Fibroblast of lung (primary cell): ENCODE measurements around the gene CHST13. TPM values are rescaled to one million over a fixed set of nuclear protein-coding genes. Genes with fewer than 3 reads are reported as not detected.

Source experiments
- DNase-seq, 2 donors: peaks; one replicate each; pipeline versions ENCODE4 v3.0.0 to v3.0.0-alpha.2; 2010; ENCODE audit warnings: low read depth in 2 of 2
- H2AFZ ChIP-seq: 2 replicates; pipeline ENCODE4 v1.5.1; 2012; ENCODE audit warnings: low read length, control low read depth, inconsistent platforms
- H3K27ac ChIP-seq: 2 replicates; pipeline ENCODE4 v1.5.1; 2011; ENCODE audit warnings: low read length, control low read depth; ENCODE audit not compliant: insufficient read depth
- H3K27me3 ChIP-seq: 2 replicates; pipeline ENCODE4 v1.5.1; 2011; ENCODE audit warnings: mild to moderate bottlenecking, low read length; ENCODE audit not compliant: control insufficient read depth, insufficient read depth
- H3K36me3 ChIP-seq: 2 replicates; pipeline ENCODE4 v1.5.1; 2011; ENCODE audit warnings: low read length; ENCODE audit not compliant: control insufficient read depth, insufficient read depth
- H3K4me1 ChIP-seq: 2 replicates; pipeline ENCODE4 v1.5.1; 2011; ENCODE audit warnings: low read length; ENCODE audit not compliant: control insufficient read depth, insufficient read depth; ENCODE audit errors: extremely low read depth
- H3K4me2 ChIP-seq: 2 replicates; pipeline ENCODE4 v1.5.1; 2011; ENCODE audit warnings: low read length, control low read depth; ENCODE audit not compliant: insufficient read depth; ENCODE audit errors: extremely low read depth
- H3K4me3 ChIP-seq, 4 experiments: fragments of 200-600 bp in 1 of 4; sonication (generic) in 1 of 4; replicated peaks in 1 of 4; 2 replicates each; pipeline ENCODE4 v1.5.1; 2011 to 2016; ENCODE audit warnings: low read length in 4 of 4, low read depth in 3 of 4, mild to moderate bottlenecking in 3 of 4, control low read depth in 2 of 4, inconsistent platforms in 1 of 4, mixed read lengths in 1 of 4; ENCODE audit not compliant: insufficient read depth in 1 of 4; ENCODE audit errors: control extremely low read depth in 1 of 4
- H3K79me2 ChIP-seq: 2 replicates; pipeline ENCODE4 v1.5.1; 2012; ENCODE audit warnings: mild to moderate bottlenecking, low read length, inconsistent platforms; ENCODE audit not compliant: control insufficient read depth, insufficient read depth
- H3K9ac ChIP-seq: 2 replicates; pipeline ENCODE4 v1.5.1; 2011; ENCODE audit warnings: mild to moderate bottlenecking, low read length, control low read depth; ENCODE audit not compliant: insufficient read depth
- H3K9me3 ChIP-seq: 2 replicates; pipeline ENCODE4 v1.5.1; 2012; ENCODE audit warnings: low read depth, low read length; ENCODE audit not compliant: control insufficient read depth, insufficient read depth
- H4K20me1 ChIP-seq: 2 replicates; pipeline ENCODE4 v1.5.1; 2011; ENCODE audit warnings: low read length; ENCODE audit not compliant: control insufficient read depth, insufficient read depth; ENCODE audit errors: extremely low read depth
- EZH2 ChIP-seq: IDR thresholded peaks from 2 replicates; pipeline ENCODE4 v1.5.1; 2012; ENCODE audit warnings: low read length, control low read depth, mild to moderate bottlenecking; ENCODE audit errors: missing control alignments
- polyA plus RNA-seq, 2 donors: library from polyadenylated mRNA; depleted of rRNA in 1 of 2; stranded (reverse) in 1 of 2; unstranded in 1 of 2; fragments of >200 nt; gene quantifications; 2 replicates each; pipeline ENCODE4 v1.2.1, GENCODE V29; 2011 to 2012; ENCODE audit warnings: missing spikeins in 1 of 2
- total RNA-seq: library from RNA; depleted of rRNA; stranded (reverse); fragments of >200 nt; gene quantifications from 2 replicates; pipeline ENCODE4 v1.2.1, GENCODE V29; 2014
- TF ChIP-seq, protein P1 (sequence below), 2 donors: IDR thresholded peaks in 1 of 2; conservative IDR thresholded peaks in 1 of 2; 1 replicate in 1 of 2; 2 replicates in 1 of 2; pipeline ENCODE4 v1.5.1; 2011 to 2012; ENCODE audit warnings: low read length in 2 of 2, control low read depth in 1 of 2, inconsistent platforms in 1 of 2, low read depth in 1 of 2, mild to moderate bottlenecking in 1 of 2

CHST13 gene
- total and polyA plus RNA-seq, 2 donors (not counting 1 experiment from before 2014, with no cell fraction given): under 0.01 TPM; not detected in 1

DNA sequence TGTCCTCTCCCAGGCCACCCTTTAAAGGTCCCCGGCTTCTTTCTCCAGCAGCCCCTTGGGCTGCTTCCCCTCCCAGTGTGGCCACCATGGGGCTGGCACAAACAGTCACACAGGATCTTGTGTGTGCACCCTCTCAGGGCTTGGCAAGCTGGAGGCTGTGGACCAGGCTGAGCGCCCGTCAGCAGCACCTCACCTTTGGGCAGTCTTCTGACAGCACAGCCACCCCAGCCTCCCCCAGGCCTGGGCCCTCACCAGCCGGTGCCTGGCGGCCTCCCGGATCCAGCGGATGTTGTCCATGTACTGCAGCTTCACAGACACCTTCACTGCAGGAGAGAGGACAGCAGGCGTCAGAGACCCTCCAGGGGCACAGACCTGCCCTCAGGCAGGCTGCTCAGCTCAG, 28.2 kb upstream of the CHST13 start:
- Histone ChIP-seq H3K4me2 (no peak overlapping the region), H2AFZ (no peak overlapping the region), H3K27me3 (peaks cover 5% of the 10 kb centered on the region), H3K79me2 (no peaks in the 10 kb centered on the region), H3K4me3 (no peak overlapping the region), H3K9ac (no peak overlapping the region), H3K36me3 (no peaks in the 10 kb centered on the region), H3K27ac (no peak overlapping the region), H4K20me1 (no peaks in the 10 kb centered on the region), H3K4me1 (no peaks in the 10 kb centered on the region), H3K9me3 (no peaks in the 10 kb centered on the region)
- DNase-seq: no peak
- TF ChIP-seq EZH2: no peak
- TF ChIP-seq, protein P1, sequence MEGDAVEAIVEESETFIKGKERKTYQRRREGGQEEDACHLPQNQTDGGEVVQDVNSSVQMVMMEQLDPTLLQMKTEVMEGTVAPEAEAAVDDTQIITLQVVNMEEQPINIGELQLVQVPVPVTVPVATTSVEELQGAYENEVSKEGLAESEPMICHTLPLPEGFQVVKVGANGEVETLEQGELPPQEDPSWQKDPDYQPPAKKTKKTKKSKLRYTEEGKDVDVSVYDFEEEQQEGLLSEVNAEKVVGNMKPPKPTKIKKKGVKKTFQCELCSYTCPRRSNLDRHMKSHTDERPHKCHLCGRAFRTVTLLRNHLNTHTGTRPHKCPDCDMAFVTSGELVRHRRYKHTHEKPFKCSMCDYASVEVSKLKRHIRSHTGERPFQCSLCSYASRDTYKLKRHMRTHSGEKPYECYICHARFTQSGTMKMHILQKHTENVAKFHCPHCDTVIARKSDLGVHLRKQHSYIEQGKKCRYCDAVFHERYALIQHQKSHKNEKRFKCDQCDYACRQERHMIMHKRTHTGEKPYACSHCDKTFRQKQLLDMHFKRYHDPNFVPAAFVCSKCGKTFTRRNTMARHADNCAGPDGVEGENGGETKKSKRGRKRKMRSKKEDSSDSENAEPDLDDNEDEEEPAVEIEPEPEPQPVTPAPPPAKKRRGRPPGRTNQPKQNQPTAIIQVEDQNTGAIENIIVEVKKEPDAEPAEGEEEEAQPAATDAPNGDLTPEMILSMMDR (conservative IDR thresholded peaks at IDR 0.05 in 1 of 2, IDR thresholded peaks at IDR 0.05 in 1 of 2; ENCODE audit: low read depth in 1 of 2, low read length in 2 of 2): no peak

GRCh38 chr3:126496894-126497850, 26.8 kb upstream of the CHST13 start:
- H3K36me3 ChIP-seq: no peaks in the 10 kb centered on the region
- no peaks in the 10 kb centered on the region for H3K79me2 ChIP-seq
- H3K27me3 ChIP-seq: peaks cover 5% of the 10 kb centered on the region
- H2AFZ ChIP-seq: no peak overlapping the region
- H3K27ac ChIP-seq: no peak overlapping the region
- H3K9ac ChIP-seq: no peak overlapping the region
- DNase-seq: no peak
- H4K20me1 ChIP-seq: no peaks in the 10 kb centered on the region
- TF ChIP-seq EZH2: no peak
- TF ChIP-seq, protein P1 (conservative IDR thresholded peaks at IDR 0.05 in 1 of 2, IDR thresholded peaks at IDR 0.05 in 1 of 2; ENCODE audit: low read depth in 1 of 2, low read length in 2 of 2): no peak
- H3K4me1 ChIP-seq: no peaks in the 10 kb centered on the region
- no peak overlapping the region for H3K4me2 ChIP-seq
- H3K9me3 ChIP-seq: no peaks in the 10 kb centered on the region
- H3K4me3 ChIP-seq: no peak overlapping the region

- Histone ChIP-seq H3K9me3 (no peaks in the 10 kb centered on the region), H2AFZ (no peak overlapping the region), H3K4me2 (no peak overlapping the region), H3K4me1 (no peaks in the 10 kb centered on the region), H3K9ac (no peak overlapping the region), H4K20me1 (no peaks in the 10 kb centered on the region), H3K27me3 (peaks cover 5% of the 10 kb centered on the region), H3K27ac (no peak overlapping the region), H3K79me2 (no peaks in the 10 kb centered on the region), H3K36me3 (no peaks in the 10 kb centered on the region), H3K4me3 (no peak overlapping the region)
- DNase-seq: no peak
- TF ChIP-seq EZH2: no peak
- TF ChIP-seq, protein P1 (conservative IDR thresholded peaks at IDR 0.05 in 1 of 2, IDR thresholded peaks at IDR 0.05 in 1 of 2; ENCODE audit: low read depth in 1 of 2, low read length in 2 of 2): no peak
These were observed 26.0 kb upstream of the CHST13 start for GRCh38 chr3:126497956-126498355.
